PC-3 (cell line): ENCODE measurements around the gene HS3ST2. TPM values are rescaled to one million over a fixed set of nuclear protein-coding genes. Genes with fewer than 3 reads are reported as not detected.

Source experiments
- ATAC-seq: fragments of 200-7000 bp; cut with Tn5 transposase; 2 replicates; pipeline ENCODE4 v1.9.1; 2020; ENCODE audit warnings: mild to moderate bottlenecking, moderate library complexity
- BruUV-seq: library from RNA; stranded (reverse); fragments of 400-500 nt; replicated peaks from 2 replicates; lab custom pipeline; 2021; lab: Mats Ljungman, UMichigan
- CTCF ChIA-PET: fragments of 300-600 bp; sonication (Branson Sonifier 250); formaldehyde crosslinking; loops from one replicate; lab custom pipeline; 2022; ENCODE audit warnings: antibody characterized with exemption; lab: Charles Lee
- POLR2A ChIA-PET: fragments of 300-600 bp; sonication (Branson Sonifier 250); formaldehyde crosslinking; loops from one replicate; lab custom pipeline; 2022; ENCODE audit warnings: antibody characterized with exemption; ENCODE audit not compliant: unreplicated experiment; lab: Charles Lee
- DNase-seq: peaks from one replicate; pipeline ENCODE4 v3.0.0-alpha.2; 2015
- H2AFZ ChIP-seq: fragments of 300-600 bp; sonication (generic); 2 replicates; pipeline ENCODE4 v1.6.0; 2016; ENCODE audit warnings: antibody characterized with exemption, low read length
- H3F3A ChIP-seq: fragments of 300-600 bp; sonication (generic); one replicate; pipeline ENCODE4 v1.6.0; 2017; ENCODE audit warnings: antibody characterized with exemption, low read length, control low read depth, mild to moderate bottlenecking; ENCODE audit not compliant: unreplicated experiment
- H3K27ac ChIP-seq: fragments of 300-600 bp; sonication (generic); 2 replicates; pipeline ENCODE4 v1.5.1; 2016; ENCODE audit warnings: mild to moderate bottlenecking, low read length
- H3K27me3 ChIP-seq: fragments of 300-600 bp; sonication (generic); 2 replicates; pipeline ENCODE4 v1.6.1; 2016; ENCODE audit warnings: low read length, mixed read lengths
- H3K36me3 ChIP-seq: fragments of 300-600 bp; sonication (generic); 2 replicates; pipeline ENCODE4 v1.6.1; 2016; ENCODE audit warnings: low read depth, mixed run types, low read length, mixed read lengths
- H3K4me1 ChIP-seq: fragments of 300-600 bp; sonication (generic); 2 replicates; pipeline ENCODE4 v1.5.1; 2016; ENCODE audit warnings: low read length; ENCODE audit not compliant: insufficient read depth
- H3K4me2 ChIP-seq: fragments of 300-600 bp; sonication (generic); 2 replicates; pipeline ENCODE4 v1.6.0; 2016; ENCODE audit warnings: low read length
- H3K4me3 ChIP-seq: fragments of 300-600 bp; sonication (generic); 2 replicates; pipeline ENCODE4 v1.5.1; 2016; ENCODE audit warnings: mild to moderate bottlenecking, low read length, mixed read lengths
- H3K79me2 ChIP-seq: fragments of 300-600 bp; sonication (generic); 2 replicates; pipeline ENCODE4 v1.6.1; 2017; ENCODE audit warnings: low read length, mixed read lengths
- H3K9ac ChIP-seq: fragments of 300-600 bp; sonication (generic); 2 replicates; pipeline ENCODE4 v1.6.0; 2016; ENCODE audit warnings: mild to moderate bottlenecking, low read length
- H3K9me2 ChIP-seq: fragments of 300-600 bp; sonication (generic); replicated peaks from 2 replicates; pipeline ENCODE4 v1.6.1; 2016; ENCODE audit warnings: mixed run types, low read length, mixed read lengths
- H3K9me3 ChIP-seq: fragments of 300-600 bp; sonication (generic); 2 replicates; pipeline ENCODE4 v1.6.1; 2016; ENCODE audit warnings: low read length, mixed read lengths
- H4K20me1 ChIP-seq: fragments of 300-600 bp; sonication (generic); 2 replicates; pipeline ENCODE4 v1.6.1; 2016; ENCODE audit warnings: low read length, mixed read lengths
- CTCF ChIP-seq: fragments of 300-600 bp; sonication (generic); conservative IDR thresholded peaks from 2 replicates; pipeline ENCODE4 v1.5.1; 2017; ENCODE audit warnings: antibody characterized with exemption, low read depth, mild to moderate bottlenecking, low read length
- EZH2 ChIP-seq: fragments of 300-600 bp; sonication (generic); IDR thresholded peaks from one replicate; pipeline ENCODE4 v1.6.1; 2017; ENCODE audit warnings: antibody characterized with exemption, mild to moderate bottlenecking, low read length; ENCODE audit not compliant: unreplicated experiment
- EZH2phosphoT487 ChIP-seq: fragments of 300-600 bp; sonication (generic); IDR thresholded peaks from 2 replicates; pipeline ENCODE4 v1.6.1; 2018; ENCODE audit warnings: mild to moderate bottlenecking, antibody characterized with exemption, low read length, borderline replicate concordance
- intact Hi-C: fragments of 100-400 bp; cut with micrococcal nuclease; formaldehyde crosslinking; loops from 2 replicates; pipeline ENCODE4 v1.9.0; 2023
- total RNA-seq: library from RNA; depleted of rRNA; stranded (reverse); fragments of >200 nt; gene quantifications from 2 replicates; pipeline ENCODE4 v1.2.3, GENCODE V29; 2014

The HS3ST2 gene
- total RNA-seq, 1 experiment from 2014 or later: not detected

GRCh38 chr16:22948058-22948602 is 134.2 kb downstream of the HS3ST2 start:
- H3K9me2 ChIP-seq: no peaks in the 10 kb centered on the region
- H3K27ac ChIP-seq: no peak overlapping the region
- no peaks in the 10 kb centered on the region for H3F3A ChIP-seq
- no peak for ATAC-seq
- ChIA-PET CTCF (no interaction called here), POLR2A (no interaction called here)
- TF ChIP-seq EZH2phosphoT487 (no peak), EZH2 (no peak), CTCF (no peak)
- H4K20me1 ChIP-seq: no peaks in the 10 kb centered on the region
- no peak for DNase-seq
- H3K4me3 ChIP-seq: no peak overlapping the region
- H3K4me1 ChIP-seq: no peaks in the 10 kb centered on the region
- no peak overlapping the region for H3K4me2 ChIP-seq
- 0 out of 2 replicates have a peak, but pooled peaks cover 7% of the 10 kb centered on the region for H3K27me3 ChIP-seq
- H3K79me2 ChIP-seq: no peaks in the 10 kb centered on the region
- BruUV-seq: no TSS peak
- no peak overlapping the region for H3K9ac ChIP-seq
- intact Hi-C loops: no loop called here
- no peaks in the 10 kb centered on the region for H3K9me3 ChIP-seq
- H3K36me3 ChIP-seq: no peaks in the 10 kb centered on the region
- no peak overlapping the region for H2AFZ ChIP-seq

- Histone ChIP-seq H3K79me2 (no peaks in the 10 kb centered on the region), H3K36me3 (no peaks in the 10 kb centered on the region), H3K9ac (no peak overlapping the region), H3K9me2 (no peaks in the 10 kb centered on the region), H3F3A (no peaks in the 10 kb centered on the region), H2AFZ (no peak overlapping the region), H4K20me1 (no peaks in the 10 kb centered on the region), H3K27me3 (0 out of 2 replicates have a peak, but pooled peaks cover 7% of the 10 kb centered on the region), H3K27ac (no peak overlapping the region), H3K9me3 (no peaks in the 10 kb centered on the region), H3K4me1 (no peaks in the 10 kb centered on the region), H3K4me2 (no peak overlapping the region), H3K4me3 (no peak overlapping the region)
- DNase-seq (peak; percentile 68), ATAC-seq (peak; percentile 62)
- intact Hi-C loops: no loop called here
- BruUV-seq: no TSS peak
- POLR2A ChIA-PET: no interaction called here
- CTCF ChIA-PET: no interaction called here
- TF ChIP-seq CTCF: peak; percentile 85
- TF ChIP-seq EZH2: no peak
- no peak for TF ChIP-seq EZH2phosphoT487
Observed at GRCh38 chr16:22948603-22949368, 134.8 kb downstream of the HS3ST2 start.
